T-cell (primary cell): Measurements from ENCODE around the gene LUZP4. TPM values are rescaled to one million over a fixed set of nuclear protein-coding genes. Genes with fewer than 3 reads are reported as not detected.

Experiments
- ATAC-seq, 4 experiments: fragments of 200-7000 bp in 3 of 4; fragments of 150-1000 bp in 1 of 4; cut with Tn5 transposase; replicated peaks in 1 of 4; 1 replicate in 3 of 4; 2 replicates in 1 of 4; pipeline ENCODE4 v1.10.0; 2021; ENCODE audit warnings: moderate library complexity in 3 of 4, mild to moderate bottlenecking in 2 of 4, moderate number of reproducible peaks in 1 of 4
- CTCF ChIA-PET, 2 donors: fragments of 300-600 bp; sonication (Branson Sonifier 250); formaldehyde crosslinking; loops; one replicate each; lab custom pipeline; 2022; ENCODE audit warnings: antibody characterized with exemption in 2 of 2; lab: Charles Lee
- POLR2A ChIA-PET, 2 donors: fragments of 300-600 bp; sonication (Branson Sonifier 250); formaldehyde crosslinking; loops; one replicate each; lab custom pipeline; 2022; ENCODE audit warnings: antibody characterized with exemption in 2 of 2; lab: Charles Lee
- DNase-seq, 35 experiments: peaks; one replicate each; pipeline versions ENCODE4 v3.0.0 to v3.0.0-alpha.2; 2013 to 2023
- H3K27ac ChIP-seq: one replicate; pipeline ENCODE4 v1.5.1; 2013; ENCODE audit warnings: low read length
- H3K27me3 ChIP-seq, 2 experiments: replicated peaks in 1 of 2; 1 replicate in 1 of 2; 2 replicates in 1 of 2; pipeline versions ENCODE4 v1.6.1 to v1.7.0; 2013; ENCODE audit warnings: low read length in 1 of 2, mixed read lengths in 1 of 2; ENCODE audit not compliant: control insufficient read depth in 2 of 2, insufficient read depth in 2 of 2; ENCODE audit errors: extremely low read depth in 1 of 2
- H3K36me3 ChIP-seq, 2 donors: 1 replicate in 1 of 2; 2 replicates in 1 of 2; pipeline versions ENCODE4 v1.6.1 to v1.7.0; 2013; ENCODE audit warnings: low read length in 1 of 2; ENCODE audit not compliant: control insufficient read depth in 2 of 2, insufficient read depth in 1 of 2; ENCODE audit errors: extremely low read depth in 1 of 2
- H3K4me1 ChIP-seq, 2 experiments: 1 replicate in 1 of 2; 2 replicates in 1 of 2; pipeline versions ENCODE4 v1.6.1 to v1.7.0; 2013; ENCODE audit warnings: low read length in 2 of 2, mixed read lengths in 1 of 2; ENCODE audit not compliant: insufficient read depth in 2 of 2, control insufficient read depth in 1 of 2; ENCODE audit errors: extremely low read depth in 1 of 2
- H3K4me3 ChIP-seq, 2 donors: 1 replicate in 1 of 2; 2 replicates in 1 of 2; pipeline versions ENCODE4 v1.5.1 to v1.7.0; 2013; ENCODE audit warnings: mild to moderate bottlenecking in 2 of 2, low read length in 1 of 2, moderate library complexity in 1 of 2; ENCODE audit not compliant: control insufficient read depth in 1 of 2; ENCODE audit errors: extremely low read depth in 1 of 2
- H3K9me3 ChIP-seq: 2 replicates; pipeline ENCODE4 v1.7.0; 2013
- H3K27ac Mint-ChIP-seq, 2 donors: one replicate each; pipeline ENCODE4 v1.8.0; 2020 to 2021; ENCODE audit warnings: mild to moderate bottlenecking in 2 of 2, mixed read lengths in 2 of 2
- H3K27me3 Mint-ChIP-seq, 2 donors: one replicate each; pipeline ENCODE4 v1.8.0; 2021 to 2022; ENCODE audit warnings: mixed read lengths in 2 of 2
- H3K36me3 Mint-ChIP-seq: one replicate; pipeline ENCODE4 v1.8.0; 2021; ENCODE audit warnings: mixed read lengths
- H3K4me1 Mint-ChIP-seq, 3 donors: one replicate each; pipeline ENCODE4 v1.8.0; 2020 to 2022; ENCODE audit warnings: mixed read lengths in 3 of 3, mild to moderate bottlenecking in 1 of 3
- H3K4me3 Mint-ChIP-seq, 3 donors: one replicate each; pipeline ENCODE4 v1.8.0; 2020 to 2022; ENCODE audit warnings: mild to moderate bottlenecking in 3 of 3, mixed read lengths in 3 of 3, moderate library complexity in 3 of 3
- H3K9me3 Mint-ChIP-seq, 3 donors: one replicate each; pipeline ENCODE4 v1.8.0; 2020 to 2022; ENCODE audit warnings: mixed read lengths in 3 of 3
- WGBS: methylation state at CpG from one replicate; pipeline ENCODE4 v1.1.5; 2013; ENCODE audit warnings: missing lambda C conversion rate; ENCODE audit not compliant: insufficient coverage; 5-methylcytosine and 5-hydroxymethylcytosine counted together
- total RNA-seq, 35 experiments: library from RNA in 6 of 35; stranded (reverse) in 6 of 35; fragments of 120-200 nt in 1 of 35; gene quantifications; one replicate each; pipeline versions ENCODE4 v1.2.1 to v1.2.4 and lab custom pipeline; 2013 to 2026

The LUZP4 gene
- total RNA-seq, 5 donors from 2014 or later (not counting 1 experiment from before 2014, with no cell fraction given): not detected

- H3K27ac Mint-ChIP-seq: no peak overlapping the region
- H3K4me3 ChIP-seq: no peak overlapping the region
- H3K4me1 ChIP-seq: no peaks in the 10 kb centered on the region
- ATAC-seq: no peak
- ChIA-PET POLR2A (no interaction called here), CTCF (no interaction called here)
- no peaks in the 10 kb centered on the region for H3K9me3 ChIP-seq
- WGBS: no CpG with 5 or more reads among the region's 2 CpGs
- no peaks in the 10 kb centered on the region for H3K36me3 Mint-ChIP-seq
- H3K9me3 Mint-ChIP-seq: no peaks in the 10 kb centered on the region
- peaks cover 0 to 9% of the 10 kb centered on the region in 2 donors for H3K27me3 Mint-ChIP-seq
- H3K4me3 Mint-ChIP-seq: no peak overlapping the region
- H3K4me1 Mint-ChIP-seq: no peaks in the 10 kb centered on the region
- no peak for DNase-seq
- H3K36me3 ChIP-seq: no peaks in the 10 kb centered on the region
- H3K27ac ChIP-seq: no peak overlapping the region
- H3K27me3 ChIP-seq: no peaks in the 10 kb centered on the region
Observed at GRCh38 chrX:115261148-115261547, 28.4 kb upstream of the LUZP4 start.

- H3K9me3 ChIP-seq: no peaks in the 10 kb centered on the region
- DNase-seq (no peak), ATAC-seq (no peak)
- Mint-ChIP-seq H3K27ac (no peak overlapping the region), H3K36me3 (no peaks in the 10 kb centered on the region), H3K4me3 (no peak overlapping the region), H3K4me1 (no peaks in the 10 kb centered on the region), H3K27me3 (peaks cover 0 to 14% of the 10 kb centered on the region in 2 donors), H3K9me3 (no peaks in the 10 kb centered on the region)
- POLR2A ChIA-PET: interaction anchor here in 1 of 2 donors (0.6 kb wide), 1 partner anchor 10 kb away, joined by 4 read pairs; no protein-coding TSS in a partner anchor
- H3K4me3 ChIP-seq: no peak overlapping the region
- CTCF ChIA-PET: interaction anchor here in 1 of 2 donors (0.7 kb wide), 1 partner anchor 1405 kb away, joined by 4 read pairs; no protein-coding TSS in a partner anchor
- H3K4me1 ChIP-seq: no peaks in the 10 kb centered on the region
- no peaks in the 10 kb centered on the region for H3K36me3 ChIP-seq
- no CpG with 5 or more reads among the region's 2 CpGs for WGBS
- peaks cover 0 to 2% of the 10 kb centered on the region in 2 experiments for H3K27me3 ChIP-seq
- H3K27ac ChIP-seq: no peak overlapping the region
Observed at GRCh38 chrX:115264009-115264408, 25.5 kb upstream of the LUZP4 start.

- no peak for DNase-seq
- no peak overlapping the region for H3K4me3 ChIP-seq
- ChIA-PET POLR2A (no interaction called here), CTCF (no interaction called here)
- Mint-ChIP-seq H3K9me3 (no peaks in the 10 kb centered on the region), H3K27ac (no peak overlapping the region), H3K27me3 (peaks cover 0 to 12% of the 10 kb centered on the region in 2 donors), H3K36me3 (no peaks in the 10 kb centered on the region), H3K4me1 (no peaks in the 10 kb centered on the region), H3K4me3 (no peak overlapping the region)
- no peaks in the 10 kb centered on the region for H3K9me3 ChIP-seq
- H3K36me3 ChIP-seq: no peaks in the 10 kb centered on the region
- H3K4me1 ChIP-seq: no peaks in the 10 kb centered on the region
- no CpG with 5 or more reads among the region's 2 CpGs for WGBS
- H3K27me3 ChIP-seq: peaks cover 0 to 2% of the 10 kb centered on the region in 2 experiments
- H3K27ac ChIP-seq: no peak overlapping the region
- no peak for ATAC-seq
Observed at GRCh38 chrX:115266300-115266699, 23.2 kb upstream of the LUZP4 start.

- Histone ChIP-seq H3K4me1 (no peaks in the 10 kb centered on the region), H3K9me3 (no peaks in the 10 kb centered on the region), H3K4me3 (no peak overlapping the region), H3K27ac (no peak overlapping the region), H3K27me3 (peaks cover 0 to 2% of the 10 kb centered on the region in 2 experiments), H3K36me3 (no peaks in the 10 kb centered on the region)
- H3K27ac Mint-ChIP-seq: no peak overlapping the region
- no peak overlapping the region for H3K4me3 Mint-ChIP-seq
- ATAC-seq (no peak), DNase-seq (no peak)
- H3K27me3 Mint-ChIP-seq: peaks cover 0 to 7% of the 10 kb centered on the region in 2 donors
- no peaks in the 10 kb centered on the region for H3K9me3 Mint-ChIP-seq
- POLR2A ChIA-PET: no interaction called here
- no peaks in the 10 kb centered on the region for H3K4me1 Mint-ChIP-seq
- CTCF ChIA-PET: no interaction called here
- WGBS: 36% methylated on average over 2 of the region's 3 CpGs
- H3K36me3 Mint-ChIP-seq: no peaks in the 10 kb centered on the region
Observed at GRCh38 chrX:115268421-115268820, 21.1 kb upstream of the LUZP4 start.

- H3K4me1 Mint-ChIP-seq: no peaks in the 10 kb centered on the region
- Histone ChIP-seq H3K4me1 (no peaks in the 10 kb centered on the region), H3K4me3 (no peak overlapping the region), H3K27ac (no peak overlapping the region), H3K9me3 (no peaks in the 10 kb centered on the region), H3K36me3 (no peaks in the 10 kb centered on the region), H3K27me3 (peaks cover 0 to 2% of the 10 kb centered on the region in 2 experiments)
- H3K36me3 Mint-ChIP-seq: no peaks in the 10 kb centered on the region
- H3K27me3 Mint-ChIP-seq: peaks cover 0 to 11% of the 10 kb centered on the region in 2 donors
- WGBS: no CpG with 5 or more reads among the region's 1 CpG
- H3K27ac Mint-ChIP-seq: no peak overlapping the region
- H3K4me3 Mint-ChIP-seq: no peak overlapping the region
- ATAC-seq: no peak
- ChIA-PET CTCF (no interaction called here), POLR2A (no interaction called here)
- no peaks in the 10 kb centered on the region for H3K9me3 Mint-ChIP-seq
- DNase-seq: no peak
Observed at GRCh38 chrX:115269051-115269683, 20.3 kb upstream of the LUZP4 start.

GRCh38 chrX:115284877-115285276, 4.6 kb upstream of the LUZP4 start:
- no peak overlapping the region for H3K4me3 ChIP-seq
- no peak for ATAC-seq
- H3K4me3 Mint-ChIP-seq: no peak overlapping the region
- WGBS: no CpG with 5 or more reads among the region's 4 CpGs
- POLR2A ChIA-PET: no interaction called here
- no peaks in the 10 kb centered on the region for H3K36me3 Mint-ChIP-seq
- CTCF ChIA-PET: no interaction called here
- H3K4me1 Mint-ChIP-seq: no peaks in the 10 kb centered on the region
- DNase-seq: no peak
- no peak overlapping the region for H3K27ac Mint-ChIP-seq
- H3K27me3 Mint-ChIP-seq: peaks cover 0 to 21% of the 10 kb centered on the region in 2 donors
- no peak overlapping the region for H3K27ac ChIP-seq
- H3K27me3 ChIP-seq: no peaks in the 10 kb centered on the region
- H3K9me3 ChIP-seq: no peaks in the 10 kb centered on the region
- H3K4me1 ChIP-seq: no peaks in the 10 kb centered on the region
- H3K36me3 ChIP-seq: no peaks in the 10 kb centered on the region
- no peaks in the 10 kb centered on the region for H3K9me3 Mint-ChIP-seq
